ENCODE measurements around the gene HIBCH.
"Not testable (repeated sequence)": the region's sequence is repeated elsewhere in the genome, so short reads cannot be mapped to it uniquely, and the experiment has no call there.

The HIBCH gene

DNA sequence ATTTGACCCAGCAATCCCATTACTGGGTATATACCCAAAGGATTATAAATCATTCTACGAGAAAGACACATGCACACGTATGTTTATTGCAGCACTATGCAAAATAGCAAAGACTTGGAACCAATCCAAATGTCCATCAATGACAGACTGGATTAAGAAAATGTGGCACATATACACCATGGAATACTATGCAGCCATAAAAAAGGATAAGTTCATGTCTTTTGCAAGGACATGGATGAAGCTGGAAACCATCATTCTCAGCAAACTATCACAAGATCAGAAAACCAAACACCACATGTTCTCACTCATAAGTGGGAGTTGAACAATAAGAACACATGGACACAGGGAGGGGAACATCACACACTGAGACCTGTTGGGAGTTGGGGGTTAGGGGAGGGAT is 96.9 kb downstream of the HIBCH start:
- not testable (repeated sequence) for DNase-seq

DNA sequence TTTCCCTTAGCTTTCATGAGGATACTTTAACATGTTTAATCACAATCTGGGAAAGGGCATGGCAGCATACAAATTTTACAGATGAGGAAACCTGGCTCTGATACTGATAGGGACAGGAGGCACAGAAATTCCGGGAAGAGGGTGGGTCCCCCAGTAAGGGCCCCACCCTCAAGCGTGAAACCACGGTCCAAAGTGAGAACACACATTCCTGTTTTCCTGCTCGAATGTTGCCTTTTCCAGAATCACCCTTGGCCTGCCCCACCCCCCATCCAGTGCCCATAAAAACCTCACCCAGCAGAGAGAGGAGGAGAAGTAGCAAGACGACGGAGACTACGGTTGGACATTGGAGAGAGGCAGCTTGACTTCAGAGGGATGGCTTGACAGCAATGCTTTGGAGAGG is 98.2 kb downstream of the HIBCH start:
- DNase-seq, result no peak

DNA sequence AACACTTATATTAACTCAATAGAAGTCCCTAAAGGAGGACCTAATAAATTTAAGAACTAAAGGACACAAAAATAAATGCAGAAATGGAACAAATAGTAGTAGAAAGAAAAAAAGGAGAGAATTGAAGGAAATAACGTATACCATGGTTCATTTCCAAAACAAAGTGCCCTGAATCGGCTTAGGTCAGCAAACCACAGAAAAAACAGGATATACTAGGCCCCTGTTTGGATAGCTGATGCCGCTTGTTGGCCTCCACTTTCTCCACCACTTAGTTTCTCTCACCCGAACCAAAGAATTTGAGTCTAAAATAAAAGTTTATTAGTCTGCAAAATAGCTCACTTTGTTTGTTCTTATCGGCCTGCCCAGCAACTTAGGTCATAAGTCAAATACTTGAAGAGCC is 100.4 kb downstream of the HIBCH start:
- DNase-seq, result no peak

DNA sequence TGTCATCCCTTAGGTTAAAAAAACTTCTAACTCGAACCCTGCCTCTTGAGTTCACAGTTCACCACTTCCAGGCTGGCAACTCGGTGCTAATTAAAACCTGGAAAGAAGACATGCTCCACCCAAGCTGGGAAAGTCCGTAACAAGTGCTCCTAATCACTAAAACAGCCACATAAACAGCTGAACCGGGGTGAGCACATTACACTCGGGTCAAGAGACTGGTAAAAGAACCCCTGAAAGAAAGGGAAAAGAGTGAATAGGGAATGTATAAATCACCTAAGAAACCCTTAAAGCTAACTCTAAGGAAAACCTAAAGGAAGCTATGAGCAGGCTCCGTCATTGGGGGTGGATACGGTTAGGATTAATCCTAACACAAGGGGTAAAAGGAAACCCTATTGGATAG is 102.0 kb downstream of the HIBCH start:
- DNase-seq, result no peak

DNA sequence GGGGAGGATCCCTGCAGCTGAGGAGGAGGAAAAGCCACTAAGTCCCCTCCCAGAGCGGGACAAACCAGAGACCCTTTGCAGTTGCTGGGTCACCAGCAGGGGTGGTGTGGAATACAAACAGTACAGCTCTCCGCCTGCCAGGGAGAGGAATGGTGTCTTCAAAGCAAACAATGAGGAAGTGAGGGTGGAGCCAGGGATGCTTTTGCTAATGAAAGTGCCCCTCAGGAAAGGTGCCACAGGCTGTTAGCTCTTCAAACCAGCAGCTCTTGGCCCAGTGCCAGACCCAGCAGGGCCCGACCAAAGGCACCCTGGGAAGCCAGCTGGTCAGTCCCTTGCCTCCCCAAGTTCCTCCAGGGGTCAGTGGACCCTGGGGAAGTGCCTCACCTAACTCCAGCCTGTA is 102.8 kb downstream of the HIBCH start:
- DNase-seq, result peak; percentile 11

DNA sequence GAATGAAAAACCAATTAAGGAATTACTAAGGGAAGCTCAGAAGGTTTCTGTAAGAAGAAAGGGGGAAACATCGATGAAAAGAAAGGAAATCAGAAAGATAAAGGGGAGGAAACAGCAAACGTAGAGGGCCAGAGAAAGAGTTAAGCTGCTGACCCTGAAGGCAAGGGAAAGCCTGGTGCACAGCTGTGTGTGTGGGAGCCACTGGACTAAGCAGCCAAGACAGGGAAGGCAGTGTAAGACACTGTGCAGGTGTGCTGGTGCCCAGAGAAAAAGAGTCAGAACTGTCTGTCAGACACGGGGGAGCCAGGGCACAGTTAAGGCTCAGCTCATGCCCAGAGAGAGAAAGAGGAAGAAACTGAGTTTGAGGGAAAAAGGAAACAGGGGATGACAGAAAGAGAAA is 104.0 kb downstream of the HIBCH start:
- DNase-seq, result no peak

DNA sequence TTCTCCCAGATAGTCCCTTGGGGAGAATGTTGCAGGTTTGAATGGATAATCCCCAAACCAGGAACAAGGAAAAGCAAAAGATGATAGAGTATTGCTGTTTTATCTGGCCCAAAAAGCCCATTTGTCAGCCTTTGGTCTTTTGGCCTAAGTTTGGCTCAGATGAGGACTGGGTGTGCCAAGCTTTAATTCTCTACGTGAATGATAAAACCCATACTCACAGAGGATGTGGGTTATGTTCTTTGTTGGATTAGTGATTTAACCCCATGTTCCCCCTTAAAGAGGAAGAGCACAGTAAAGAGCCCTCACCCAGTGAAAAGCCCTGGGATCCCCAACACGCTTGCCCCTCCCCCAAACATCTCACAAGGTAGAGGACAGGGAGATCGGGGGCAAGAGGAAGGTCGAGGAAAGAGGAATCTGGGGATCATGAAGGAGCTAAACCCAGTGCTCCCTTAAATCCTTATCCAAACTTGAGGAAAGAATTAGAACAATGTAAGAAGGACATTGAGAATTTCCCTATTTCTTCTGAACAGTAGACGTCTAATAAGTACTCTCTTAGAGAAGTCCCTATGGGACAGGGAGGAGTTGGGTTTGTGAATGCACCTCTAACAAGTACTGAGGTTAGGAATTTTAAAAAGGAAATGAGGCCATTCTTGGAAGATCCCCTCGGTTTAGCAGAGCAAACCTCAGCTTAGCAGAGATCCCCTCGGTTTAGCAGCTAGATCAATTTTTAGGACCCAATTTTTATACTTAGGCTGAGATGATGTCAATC is 105.0 kb downstream of the HIBCH start:
- no peak for DNase-seq

DNA sequence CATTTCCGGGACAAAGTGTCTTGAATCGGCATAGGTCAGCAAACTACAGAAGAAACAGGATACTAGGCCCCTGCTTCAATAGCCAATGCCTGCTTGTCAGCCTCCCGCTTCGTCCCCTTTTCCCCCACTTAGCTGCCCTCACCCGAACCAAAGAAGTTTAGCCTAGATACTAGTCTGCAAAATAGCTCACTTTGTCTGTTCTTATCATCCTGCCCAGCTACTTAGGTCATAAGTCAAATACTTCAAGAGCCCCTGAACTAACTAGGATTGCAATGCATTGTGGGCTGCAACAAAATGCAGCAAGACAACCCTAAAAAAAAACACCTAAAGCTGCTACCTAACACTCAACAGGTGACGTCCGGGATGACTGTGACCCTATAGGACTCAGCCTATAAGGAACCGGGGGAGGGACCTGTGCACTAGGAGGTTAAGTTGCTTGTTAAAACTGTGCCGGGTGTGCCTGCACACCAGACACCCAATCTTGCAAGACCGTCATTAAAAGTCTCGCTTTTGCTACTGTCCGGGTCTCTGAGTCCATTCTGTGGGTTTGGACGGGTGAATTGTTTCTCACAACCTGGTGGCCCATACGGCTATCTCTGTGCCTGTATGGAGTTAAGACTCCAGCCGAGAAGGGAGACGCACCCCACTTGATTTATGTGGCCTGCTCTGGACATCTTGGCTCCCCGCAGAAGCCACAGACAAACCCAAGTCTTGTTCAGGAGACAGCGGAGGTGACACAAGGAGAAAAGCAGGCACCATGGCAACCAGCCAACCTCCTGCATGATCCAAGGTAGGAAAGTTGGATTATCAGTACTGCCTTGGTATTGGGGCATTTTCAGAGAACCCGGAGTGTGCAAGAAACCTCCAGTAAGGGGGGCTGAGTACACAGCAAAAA is 105.9 kb downstream of the HIBCH start:
- no peak for DNase-seq

DNA sequence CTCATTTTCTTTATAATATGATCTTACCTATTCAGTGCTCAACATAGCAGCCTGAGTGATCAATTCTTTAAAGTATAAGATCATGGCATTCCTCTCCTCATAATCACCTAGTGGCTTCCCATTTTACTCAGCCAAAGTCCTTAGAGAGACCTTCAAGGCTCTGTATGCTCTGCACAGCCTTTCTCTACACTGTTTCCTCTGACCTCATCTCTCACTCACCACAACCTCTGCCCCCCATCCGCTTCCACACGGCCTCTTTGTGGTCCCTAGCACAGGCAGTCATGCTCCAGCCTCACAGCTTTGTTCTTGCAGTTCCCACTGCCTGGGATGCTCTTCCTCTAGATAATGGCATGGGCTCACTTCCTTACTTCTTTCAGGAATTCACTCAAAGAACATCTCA is 109.2 kb downstream of the HIBCH start:
- DNase-seq, result no peak

DNA sequence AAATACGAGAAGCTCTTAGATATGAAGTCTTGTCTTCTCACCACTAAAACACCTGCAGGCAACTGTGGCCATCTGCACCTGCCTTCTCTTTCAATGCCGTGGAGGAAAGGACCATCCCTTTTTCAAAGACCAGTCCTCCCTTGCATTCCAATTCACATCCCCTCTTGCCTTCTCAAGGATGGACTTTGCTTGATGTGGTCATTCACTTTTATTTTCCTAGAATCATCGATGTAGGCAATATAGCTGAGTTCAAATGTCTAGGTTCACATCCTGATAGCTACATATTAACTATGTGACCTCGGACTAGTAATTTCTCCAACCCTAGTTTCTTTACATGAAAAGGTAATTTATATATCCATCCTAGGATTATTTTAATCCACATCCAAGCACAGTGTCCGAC is 110.1 kb downstream of the HIBCH start:
- no peak for DNase-seq

DNA sequence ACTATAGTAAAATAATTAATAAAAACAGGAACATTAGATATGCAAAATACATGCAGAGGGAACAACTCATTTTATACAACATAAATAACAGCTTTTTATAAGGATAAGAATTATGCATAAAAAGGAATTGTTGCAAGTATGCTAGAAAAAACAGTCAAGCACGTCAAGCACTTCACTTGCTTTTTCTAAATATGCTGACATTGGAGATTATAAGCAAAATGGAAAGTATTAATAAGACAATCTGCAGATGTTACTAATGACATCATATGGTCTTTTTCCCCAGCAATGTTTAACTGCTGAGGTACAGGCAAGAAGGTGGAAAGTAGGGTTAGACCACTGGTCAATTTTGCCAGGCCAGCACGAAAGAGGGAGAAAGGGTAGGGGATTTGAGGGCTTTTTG is 111.7 kb downstream of the HIBCH start:
- DNase-seq, result no peak

DNA sequence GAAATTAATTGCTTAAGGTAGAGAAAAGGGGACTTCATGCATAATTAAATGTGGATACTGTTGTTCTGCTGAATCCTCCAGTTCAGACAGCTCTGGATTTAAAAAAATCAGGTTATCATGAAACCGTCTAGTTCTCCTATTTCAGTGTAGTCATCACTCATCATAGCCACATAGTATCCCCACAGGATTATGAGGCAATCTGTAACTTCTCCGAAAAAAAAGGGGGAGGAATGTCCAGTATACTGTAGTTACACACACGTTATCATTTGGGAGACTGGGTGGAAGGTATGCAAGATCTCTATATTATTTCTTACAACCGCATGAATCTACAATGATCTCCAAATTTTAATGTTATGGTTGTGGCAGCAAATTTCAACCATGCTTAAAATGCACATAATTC is 114.0 kb downstream of the HIBCH start:
- DNase-seq, result no peak

DNA sequence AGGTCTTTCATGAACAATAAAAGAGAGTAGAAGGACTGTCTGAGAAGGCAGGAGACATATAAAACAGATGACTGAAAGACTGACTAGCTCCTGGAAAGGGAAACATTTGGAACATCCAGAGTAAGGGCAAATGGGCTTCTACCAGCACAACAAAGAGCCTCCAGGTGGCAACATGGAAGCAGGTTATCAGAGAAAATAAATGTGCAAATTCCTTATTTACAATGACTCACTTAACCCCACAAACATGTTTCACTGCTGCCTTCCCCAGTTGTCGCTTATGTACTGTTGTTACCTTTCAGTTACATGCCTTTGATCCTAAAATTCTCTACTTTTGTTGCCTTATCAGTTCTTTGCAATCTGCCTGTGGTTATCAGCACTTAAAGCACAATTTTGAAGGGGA is 117.0 kb downstream of the HIBCH start:
- DNase-seq, result no peak

DNA sequence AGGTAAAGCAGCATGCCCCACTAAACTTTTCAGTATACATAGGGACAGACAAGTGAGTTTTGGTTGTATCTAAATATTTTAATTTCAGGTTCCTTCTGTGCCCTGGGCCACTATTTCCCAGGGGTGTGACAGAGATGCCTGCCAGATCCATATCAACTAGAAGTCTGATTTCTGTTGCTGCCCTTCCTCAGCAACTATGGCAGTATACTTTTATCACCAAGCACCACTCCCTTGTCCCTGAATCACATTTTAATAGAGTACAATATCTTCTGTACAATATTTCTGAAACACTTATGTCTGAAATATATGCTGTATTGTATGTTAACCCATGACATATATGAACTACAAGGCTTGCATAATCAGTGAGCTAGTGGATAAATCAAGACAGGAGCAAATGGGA is 117.6 kb downstream of the HIBCH start:
- no peak for DNase-seq

DNA sequence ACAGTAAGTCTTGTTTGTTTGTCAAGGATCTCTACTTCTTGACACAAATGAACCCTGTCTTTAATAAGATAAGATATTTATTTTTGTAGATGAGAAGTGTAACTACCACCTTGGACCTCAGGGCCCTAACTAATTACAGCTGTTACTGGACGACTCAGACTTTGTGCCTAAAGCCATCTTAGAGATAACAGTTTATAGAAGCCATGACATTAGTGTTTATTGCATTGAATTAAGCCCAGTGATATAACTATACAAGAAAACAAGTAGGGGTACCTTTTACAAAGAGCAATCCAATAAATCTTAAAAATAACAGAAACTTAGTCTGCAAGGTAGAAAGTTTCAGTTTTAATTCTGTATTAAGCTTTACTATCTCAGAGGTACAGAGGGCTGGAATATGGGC is 119.0 kb downstream of the HIBCH start:
- DNase-seq, result no peak

DNA sequence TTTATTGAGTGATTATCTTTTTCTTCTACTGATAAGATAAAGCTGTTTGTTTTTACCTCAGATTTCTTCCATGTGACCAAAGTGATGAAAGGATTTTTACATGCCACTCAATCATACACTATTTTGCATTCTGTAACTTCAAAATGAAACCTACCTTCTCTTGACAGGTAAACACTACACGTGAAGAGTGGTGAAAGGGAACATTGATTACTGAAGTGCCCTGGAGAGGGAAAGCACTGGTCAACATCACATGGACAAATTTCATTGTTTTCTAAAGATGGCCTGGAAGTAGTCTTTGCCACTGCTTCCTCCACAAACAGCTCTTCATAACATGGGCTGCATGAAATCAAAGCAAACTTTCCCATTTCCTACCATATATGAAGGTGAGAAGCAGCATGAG is 120.1 kb downstream of the HIBCH start:
- no peak for DNase-seq

DNA sequence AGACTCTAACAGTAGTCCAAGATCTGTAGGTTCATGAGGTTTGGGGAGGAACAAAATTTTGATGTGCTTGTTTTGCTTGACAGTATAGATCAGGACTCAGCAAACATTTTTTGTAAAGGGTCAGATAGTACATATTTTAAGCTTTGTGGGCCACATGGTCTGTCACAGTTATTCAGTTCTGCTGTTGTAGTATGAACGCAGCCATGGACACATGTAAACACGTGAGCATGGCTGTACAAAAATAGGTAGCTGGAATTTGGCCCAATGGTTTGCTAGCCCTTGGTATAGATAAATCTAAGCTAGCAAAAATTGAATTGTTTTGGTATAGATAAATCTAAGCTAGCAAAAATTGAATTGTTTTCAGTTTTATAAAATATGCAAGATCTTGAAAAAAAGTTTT is 120.5 kb downstream of the HIBCH start:
- DNase-seq, result no peak

DNA sequence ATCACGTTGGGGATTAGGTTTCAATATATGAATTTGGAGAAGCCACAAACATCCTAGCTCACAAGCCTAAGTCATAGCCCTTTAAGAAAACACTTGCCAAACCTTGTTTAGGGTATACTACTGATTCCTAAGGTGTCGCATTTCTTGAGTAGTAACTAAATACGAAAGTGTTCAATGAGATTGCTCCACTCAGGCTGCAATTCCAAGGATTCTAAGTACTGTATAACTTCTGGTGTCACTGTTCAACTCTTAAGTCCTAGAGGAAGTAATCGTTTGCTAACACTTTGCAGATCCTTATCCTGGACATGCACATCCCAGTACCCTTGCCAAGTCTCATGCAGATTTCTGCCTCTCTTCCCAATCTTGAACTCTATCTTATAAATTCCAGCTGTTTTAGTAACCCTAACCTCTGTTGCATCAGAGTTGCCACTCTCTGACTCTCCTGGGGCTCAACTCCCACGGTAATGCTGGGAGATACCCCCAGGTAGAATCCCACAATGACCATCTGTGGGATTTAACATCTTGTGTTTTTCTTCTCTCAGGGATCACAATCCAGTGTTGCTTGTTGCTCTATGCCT is 122.4 kb downstream of the HIBCH start:
- DNase-seq, result no peak

DNA sequence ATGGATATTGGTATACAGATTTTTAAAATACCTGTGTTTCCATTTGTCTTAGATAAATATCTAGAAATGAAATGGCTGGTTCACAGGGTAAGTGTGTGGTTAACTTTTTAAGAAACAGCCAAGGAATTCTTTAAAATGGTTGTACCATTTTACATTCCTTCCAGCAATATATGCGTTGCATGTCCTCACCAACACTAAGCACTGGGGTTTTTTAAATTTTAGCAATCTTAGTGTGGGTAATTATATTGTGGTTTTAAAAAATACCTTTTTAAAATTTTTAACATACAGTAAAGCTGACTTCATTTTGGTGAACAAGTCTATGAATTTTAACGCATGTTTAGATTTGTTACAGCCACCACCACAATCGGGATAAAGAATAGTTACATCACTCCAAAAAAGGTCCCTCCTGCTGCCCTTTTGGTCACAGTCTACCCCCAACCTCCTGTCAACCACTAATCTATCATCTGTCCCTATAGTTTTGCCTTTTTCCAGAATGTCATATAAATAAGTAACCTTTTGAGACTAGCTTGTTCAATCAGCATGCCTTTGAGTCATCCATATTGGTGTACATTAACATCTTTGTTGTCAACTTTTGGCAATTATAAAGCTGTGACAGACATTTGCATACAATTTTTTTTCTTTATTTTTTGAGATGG is 129.0 kb downstream of the HIBCH start:
- DNase-seq, result no peak

DNA sequence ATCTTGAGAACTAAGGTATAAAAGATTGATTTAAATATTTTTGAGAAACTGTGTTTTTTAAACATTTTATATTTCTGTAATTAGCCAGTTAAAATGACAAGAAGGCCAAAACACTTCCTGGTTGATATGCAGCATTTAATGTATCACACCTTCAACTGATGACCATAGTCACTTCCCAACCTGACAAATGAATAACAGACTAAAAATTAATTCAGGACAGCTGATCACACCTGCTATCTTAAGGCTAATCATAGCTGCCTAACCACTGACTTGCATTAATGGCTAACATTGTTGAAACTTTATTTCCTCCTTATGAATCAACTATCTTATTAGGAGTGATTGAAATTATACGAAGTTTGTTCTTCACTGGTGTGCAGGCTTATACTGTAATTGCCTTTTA is 131.3 kb downstream of the HIBCH start:
- no peak for DNase-seq

DNA sequence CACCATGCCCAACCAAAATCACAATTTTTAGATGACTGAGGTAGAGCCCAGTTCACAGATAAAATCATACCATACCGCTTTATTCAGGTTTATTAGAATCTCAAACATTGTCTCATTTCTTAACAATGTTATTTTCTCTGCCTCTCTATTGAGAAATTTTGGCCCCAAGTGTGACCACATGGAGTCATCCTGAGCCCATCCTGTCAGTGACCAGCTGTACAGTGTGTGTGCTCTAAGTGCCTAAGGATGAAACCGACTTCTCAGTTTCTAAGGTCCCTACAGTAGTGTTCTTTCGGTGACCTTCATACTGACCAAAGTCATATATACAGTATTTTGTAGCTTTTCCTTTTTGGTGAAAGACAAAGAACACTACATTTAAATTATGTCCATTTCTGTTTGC is 133.4 kb downstream of the HIBCH start:
- no peak for DNase-seq

DNA sequence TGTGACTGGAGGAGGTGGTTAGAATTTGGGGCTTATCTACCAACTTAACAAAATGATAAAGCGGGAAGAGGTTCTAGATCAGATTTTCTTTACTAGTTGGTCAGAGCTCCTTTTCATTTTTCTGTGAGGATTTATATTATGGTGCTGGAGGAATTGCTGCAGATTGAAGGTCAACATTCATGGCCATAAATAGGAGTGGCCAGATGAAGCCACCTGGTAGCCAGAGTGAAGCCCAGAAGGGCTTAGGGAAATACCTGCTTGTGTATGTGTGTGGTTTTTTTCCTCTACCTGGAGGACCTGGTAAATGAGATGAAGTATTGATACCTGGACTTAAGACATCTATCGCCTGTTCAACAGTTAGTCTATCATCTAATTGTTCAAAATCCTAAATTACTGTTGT is 134.2 kb downstream of the HIBCH start:
- no peak for DNase-seq

DNA sequence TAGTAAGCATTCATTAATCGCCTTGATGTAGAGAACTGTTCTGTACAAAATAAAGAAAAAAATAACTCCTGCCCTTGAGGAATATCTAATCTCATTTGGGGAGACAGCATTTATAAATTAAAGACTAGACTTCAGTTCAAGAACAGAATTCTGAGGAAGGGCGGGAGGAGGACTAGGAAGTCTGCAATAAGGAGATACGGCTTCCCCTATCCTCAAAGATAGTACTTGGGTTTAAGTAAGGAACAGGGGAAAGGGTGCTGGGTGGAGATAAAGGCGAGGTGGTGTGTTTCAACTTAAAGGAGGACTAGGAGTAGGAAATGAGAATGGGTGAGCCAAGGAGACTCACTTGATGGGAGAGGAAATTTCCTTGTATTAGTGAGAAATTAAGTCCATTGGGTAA is 135.2 kb downstream of the HIBCH start:
- no peak for DNase-seq

DNA sequence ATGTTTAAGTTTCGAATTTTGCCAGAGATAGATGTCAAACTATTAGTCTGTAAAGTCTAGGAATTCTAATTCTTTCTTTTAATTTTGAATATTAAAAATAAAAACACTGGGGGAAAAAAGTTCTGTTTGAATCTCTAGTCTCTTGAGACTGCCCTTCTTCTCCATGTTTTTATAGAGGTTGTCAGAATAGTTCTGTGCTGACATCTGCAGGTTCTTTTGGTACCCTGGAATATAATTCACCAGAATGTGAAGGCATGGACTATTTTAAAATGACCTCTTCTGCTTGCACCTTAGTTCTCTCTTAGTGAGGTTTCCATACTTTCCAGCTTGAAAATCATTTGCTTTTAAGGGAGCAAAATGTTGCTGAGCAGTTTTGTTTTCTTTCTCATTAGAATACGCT is 136.1 kb downstream of the HIBCH start:
- DNase-seq, result no peak
